Ovary (tissue), 9 donors: ENCODE data around the gene COG2. TPM values are rescaled to one million over a fixed set of nuclear protein-coding genes. Genes with fewer than 3 reads are reported as not detected.

Source experiments
- DNase-seq, 5 donors: peaks; one replicate each; pipeline ENCODE4 v3.0.0-alpha.2; 2019 to 2020
- H3K27ac ChIP-seq, 2 donors: fragments of 200-600 bp; one replicate each; pipeline versions ENCODE4 v1.5.1 to v1.8.0; 2019 to 2022
- H3K27me3 ChIP-seq: fragments of 200-600 bp; one replicate; pipeline ENCODE4 v1.8.0; 2022
- H3K36me3 ChIP-seq: fragments of 200-600 bp; sonication (generic); one replicate; pipeline ENCODE4 v1.5.1; 2019
- H3K4me1 ChIP-seq: one replicate; pipeline ENCODE4 v1.8.1; 2013; ENCODE audit warnings: mild to moderate bottlenecking, moderate library complexity; ENCODE audit not compliant: insufficient read depth
- H3K4me3 ChIP-seq: fragments of 200-600 bp; sonication (generic); one replicate; pipeline ENCODE4 v1.5.1; 2017
- H3K9me3 ChIP-seq, 2 donors: fragments of 200-600 bp in 1 of 2; sonication (generic) in 1 of 2; one replicate each; pipeline versions ENCODE4 v1.5.1 to v1.8.1; 2013 to 2019; ENCODE audit warnings: mild to moderate bottlenecking in 1 of 2, moderate library complexity in 1 of 2
- CTCF ChIP-seq, 3 donors: fragments of 450-650 bp in 2 of 3; fragments of 200-600 bp in 1 of 3; IDR thresholded peaks; one replicate each; pipeline versions ENCODE4 v1.5.1 to v1.8.0; 2016 to 2022; ENCODE audit warnings: antibody characterized with exemption in 3 of 3, mild to moderate bottlenecking in 1 of 3
- EP300 ChIP-seq: sonication (generic); formaldehyde crosslinking; IDR thresholded peaks from one replicate; pipeline ENCODE4 v1.6.1; 2017; ENCODE audit warnings: antibody characterized with exemption
- POLR2A ChIP-seq: fragments of 450-650 bp; IDR thresholded peaks from one replicate; pipeline ENCODE4 v1.6.1; 2017; ENCODE audit warnings: antibody characterized with exemption, mild to moderate bottlenecking, moderate library complexity
- WGBS, 3 donors: extraction: QIAGEN DNeasy Blood & Tissue Kit in 1 of 3; methylation state at CpG; one replicate each; pipeline versions ENCODE4 v1.1.5 to v1.1.7; 2013 to 2017; 5-methylcytosine and 5-hydroxymethylcytosine counted together
- intact Hi-C, 4 donors: fragments of 100-400 bp; cut with DNase I; formaldehyde crosslinking; loops; one replicate each; pipeline versions ENCODE4 v1.11.0 to v1.15.1; 2022 to 2023
- polyA plus RNA-seq, 2 donors: library from polyadenylated mRNA; stranded (reverse); fragments of 200-250 nt in 1 of 2; fragments of 350-450 nt in 1 of 2; fragmentation: Illumina TruSeq in 1 of 2; extraction: RNeasy Lipid Tissue Mini Kit (QIAGEN cat#74804) in 1 of 2; gene quantifications; one replicate each; pipeline ENCODE4 v1.2.3, GENCODE V29; 2013 to 2014
- total RNA-seq, 7 donors: library from RNA; depleted of rRNA in 2 of 7; stranded (reverse); fragments of >200 nt in 2 of 7; fragmentation: NEBNext Ultra II Directional in 3 of 7; extraction: Animal tissue kit (Norgen Biotek cat#: 25700) in 3 of 7; gene quantifications; one replicate each; pipeline versions ENCODE4 v1.1.0 to v1.2.4, GENCODE V29; 2016 to 2023
- donor health status: DM: no; HTN: no; CAD: no; lungs with moderate emphysema.
- donor health status: DM: no; HTN: no; CAD: no.
- donor health status: Bipolar disorder and iron deficiency.
- donor health status: DM: yes; HTN: yes; CAD: no.
- donor health status: DM: no; HTN: no; CAD: no.
- donor health status: DM: yes; HTN: yes; CAD: no.

COG2 gene
- total and polyA plus RNA-seq, 9 donors: 9.1 to 29.5 (median 21.5) TPM

GRCh38 chr1:230668227-230668626 is 25.9 kb downstream of the COG2 start:
- Histone ChIP-seq H3K27ac (no peak overlapping the region), H3K36me3 (no peaks in the 10 kb centered on the region), H3K27me3 (no peaks in the 10 kb centered on the region), H3K4me3 (no peak overlapping the region), H3K9me3 (no peaks in the 10 kb centered on the region), H3K4me1 (no peaks in the 10 kb centered on the region)
- intact Hi-C loops: no loop called here
- DNase-seq: no peak
- 59 to 69% (median 60%) methylated on average over 6 of the region's 6 CpGs for WGBS, 3 donors
- TF ChIP-seq CTCF (IDR thresholded peaks at IDR 0.05) (no peak), POLR2A (no peak), EP300 (no peak)

GRCh38 chr1:230669543-230669942 is 27.3 kb downstream of the COG2 start:
- H3K27ac ChIP-seq: no peak overlapping the region
- H3K36me3 ChIP-seq: no peaks in the 10 kb centered on the region
- H3K4me1 ChIP-seq: no peaks in the 10 kb centered on the region
- TF ChIP-seq POLR2A (no peak), CTCF (IDR thresholded peaks at IDR 0.05) (no peak), EP300 (no peak)
- no peaks in the 10 kb centered on the region for H3K9me3 ChIP-seq
- H3K27me3 ChIP-seq: no peaks in the 10 kb centered on the region
- DNase-seq: no peak
- H3K4me3 ChIP-seq: no peak overlapping the region
- intact Hi-C loops: no loop called here
- WGBS, 3 donors: 94% methylated on average over 8 of the region's 8 CpGs

GRCh38 chr1:230674581-230674980 is 32.3 kb downstream of the COG2 start:
- 50 to 66% (median 54%) methylated on average over 2 of the region's 2 CpGs for WGBS, 3 donors
- no peak overlapping the region for H3K4me3 ChIP-seq
- H3K4me1 ChIP-seq: no peaks in the 10 kb centered on the region
- no peaks in the 10 kb centered on the region for H3K27me3 ChIP-seq
- intact Hi-C loops: no loop called here
- no peaks in the 10 kb centered on the region for H3K36me3 ChIP-seq
- no peaks in the 10 kb centered on the region for H3K9me3 ChIP-seq
- H3K27ac ChIP-seq: no peak overlapping the region
- DNase-seq: no peak
- TF ChIP-seq POLR2A (no peak), CTCF (IDR thresholded peaks at IDR 0.05) (no peak), EP300 (no peak)

- H3K36me3 ChIP-seq: no peaks in the 10 kb centered on the region
Observed at GRCh38 chr1:230677200-230677599, 34.9 kb downstream of the COG2 start.

More at GRCh38 chr1:230677200-230677599, 34.9 kb downstream of the COG2 start:
- 98 to 100% (median 100%) methylated on average over 1 of the region's 1 CpG for WGBS, 3 donors
- Histone ChIP-seq H3K9me3 (no peaks in the 10 kb centered on the region), H3K4me3 (no peak overlapping the region), H3K4me1 (peaks cover 2% of the 10 kb centered on the region), H3K27me3 (no peaks in the 10 kb centered on the region), H3K27ac (no peak overlapping the region)
- TF ChIP-seq POLR2A (no peak), CTCF (IDR thresholded peaks at IDR 0.05) (no peak), EP300 (no peak)
- intact Hi-C loops: no loop called here
- DNase-seq: no peak
